ENCODE results near the gene STARD9. TPM values are rescaled to one million over a fixed set of nuclear protein-coding genes. Genes with fewer than 3 reads are reported as not detected.

Gene STARD9
- total and polyA plus RNA-seq, 9 of the 15 experiments (the other 6 are each of a cell fraction or from before 2014, with no cell fraction given): 0.45 to 6.0 (median 3.6) TPM

DNA sequence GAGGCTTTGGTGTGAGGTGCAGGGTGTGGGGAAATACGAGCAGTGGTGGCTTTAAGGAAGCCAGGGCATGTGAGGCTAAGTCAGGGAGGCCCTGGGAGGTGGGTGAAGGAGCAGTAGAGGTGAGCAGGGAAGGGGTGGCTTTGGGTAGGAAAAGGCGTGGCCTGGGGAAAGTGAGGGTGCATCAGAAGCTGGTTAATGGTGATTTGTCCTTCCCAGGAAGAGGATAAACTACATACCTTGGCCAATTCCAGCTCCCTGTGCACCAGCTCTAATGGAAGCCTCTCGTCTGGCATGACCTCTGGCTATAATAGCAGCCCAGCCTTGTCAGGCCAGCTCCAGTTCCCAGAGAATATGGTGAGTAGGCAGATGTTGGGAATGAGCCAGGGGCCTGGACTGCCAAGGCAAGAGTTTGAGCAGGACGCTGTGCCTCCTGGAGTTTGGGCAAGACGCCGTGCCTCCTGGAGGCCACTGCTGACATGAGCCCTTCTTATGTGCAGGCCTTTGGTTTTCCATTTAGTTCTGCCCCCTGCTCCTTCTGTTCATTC lies 120.2 kb downstream of the STARD9 start:
- no peak for TF ChIP-seq KDM2B (CRISPR knock-in tag; IDR thresholded peaks at IDR 0.05)
- TF ChIP-seq XRCC3 (IDR thresholded peaks at IDR 0.05): no peak
- no peak for TF ChIP-seq PHB (CRISPR knock-in tag; IDR thresholded peaks at IDR 0.05)
- no peak for TF ChIP-seq ZNF408 (CRISPR knock-in tag; IDR thresholded peaks at IDR 0.05; ENCODE audit: low read depth)
- TF ChIP-seq KDM5B (IDR thresholded peaks at IDR 0.05; ENCODE audit: insufficient replicate concordance, low read depth, low read length): no peak
- TF ChIP-seq ILK (tag; IDR thresholded peaks at IDR 0.05; ENCODE audit: borderline replicate concordance, low read depth): no peak
- no peak for TF ChIP-seq ZSCAN32 (CRISPR knock-in tag; IDR thresholded peaks at IDR 0.05)
- TF ChIP-seq, protein P1, sequence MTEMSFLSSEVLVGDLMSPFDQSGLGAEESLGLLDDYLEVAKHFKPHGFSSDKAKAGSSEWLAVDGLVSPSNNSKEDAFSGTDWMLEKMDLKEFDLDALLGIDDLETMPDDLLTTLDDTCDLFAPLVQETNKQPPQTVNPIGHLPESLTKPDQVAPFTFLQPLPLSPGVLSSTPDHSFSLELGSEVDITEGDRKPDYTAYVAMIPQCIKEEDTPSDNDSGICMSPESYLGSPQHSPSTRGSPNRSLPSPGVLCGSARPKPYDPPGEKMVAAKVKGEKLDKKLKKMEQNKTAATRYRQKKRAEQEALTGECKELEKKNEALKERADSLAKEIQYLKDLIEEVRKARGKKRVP (CRISPR knock-in tag; IDR thresholded peaks at IDR 0.05): no peak
- TF ChIP-seq ZFP36 (IDR thresholded peaks at IDR 0.05; ENCODE audit: low read depth, low read length, partially characterized antibody): no peak
- TF ChIP-seq CXXC5 (CRISPR knock-in tag; IDR thresholded peaks at IDR 0.05): no peak
- TF ChIP-seq, protein P2, sequence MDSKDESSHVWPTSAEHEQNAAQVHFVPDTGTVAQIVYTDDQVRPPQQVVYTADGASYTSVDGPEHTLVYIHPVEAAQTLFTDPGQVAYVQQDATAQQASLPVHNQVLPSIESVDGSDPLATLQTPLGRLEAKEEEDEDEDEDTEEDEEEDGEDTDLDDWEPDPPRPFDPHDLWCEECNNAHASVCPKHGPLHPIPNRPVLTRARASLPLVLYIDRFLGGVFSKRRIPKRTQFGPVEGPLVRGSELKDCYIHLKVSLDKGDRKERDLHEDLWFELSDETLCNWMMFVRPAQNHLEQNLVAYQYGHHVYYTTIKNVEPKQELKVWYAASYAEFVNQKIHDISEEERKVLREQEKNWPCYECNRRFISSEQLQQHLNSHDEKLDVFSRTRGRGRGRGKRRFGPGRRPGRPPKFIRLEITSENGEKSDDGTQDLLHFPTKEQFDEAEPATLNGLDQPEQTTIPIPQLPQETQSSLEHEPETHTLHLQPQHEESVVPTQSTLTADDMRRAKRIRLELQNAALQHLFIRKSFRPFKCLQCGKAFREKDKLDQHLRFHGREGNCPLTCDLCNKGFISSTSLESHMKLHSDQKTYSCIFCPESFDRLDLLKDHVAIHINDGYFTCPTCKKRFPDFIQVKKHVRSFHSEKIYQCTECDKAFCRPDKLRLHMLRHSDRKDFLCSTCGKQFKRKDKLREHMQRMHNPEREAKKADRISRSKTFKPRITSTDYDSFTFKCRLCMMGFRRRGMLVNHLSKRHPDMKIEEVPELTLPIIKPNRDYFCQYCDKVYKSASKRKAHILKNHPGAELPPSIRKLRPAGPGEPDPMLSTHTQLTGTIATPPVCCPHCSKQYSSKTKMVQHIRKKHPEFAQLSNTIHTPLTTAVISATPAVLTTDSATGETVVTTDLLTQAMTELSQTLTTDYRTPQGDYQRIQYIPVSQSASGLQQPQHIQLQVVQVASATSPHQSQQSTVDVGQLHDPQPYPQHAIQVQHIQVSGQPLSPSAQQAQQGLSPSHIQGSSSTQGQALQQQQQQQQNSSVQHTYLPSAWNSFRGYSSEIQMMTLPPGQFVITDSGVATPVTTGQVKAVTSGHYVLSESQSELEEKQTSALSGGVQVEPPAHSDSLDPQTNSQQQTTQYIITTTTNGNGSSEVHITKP (IDR thresholded peaks at IDR 0.05; ENCODE audit: partially characterized antibody): no peak
- no peak for TF ChIP-seq POLR2B (IDR thresholded peaks at IDR 0.05; ENCODE audit: low read depth, partially characterized antibody)
- TF ChIP-seq ZFP1 (CRISPR knock-in tag; IDR thresholded peaks at IDR 0.05): no peak
- TF ChIP-seq HMG20B (CRISPR knock-in tag; IDR thresholded peaks at IDR 0.05): no peak
- no peaks in the 10 kb centered on the region for H3K27me3 ChIP-seq (ENCODE audit: control insufficient read depth in 2 of 2, insufficient read depth in 2 of 2, low read length in 2 of 2)
- ChIA-PET CTCF (ENCODE audit: low intra/inter-chr PET ratio) (no interaction called here), POLR2A (interaction anchor here (0.6 to 1.0 kb wide), 2 partner anchors 10 to 87 kb away, joined by 3 read pairs; no protein-coding TSS in a partner anchor)
- H3K9me1 ChIP-seq (ENCODE audit: control insufficient read depth, insufficient read depth, low read length): no peaks in the 10 kb centered on the region
- H3K9ac ChIP-seq (ENCODE audit: insufficient read depth in 1 of 2, low read depth in 2 of 2, low read length in 2 of 2): no peak overlapping the region
- H3K79me2 ChIP-seq (ENCODE audit: control insufficient read depth, insufficient read depth, low read length): no peaks in the 10 kb centered on the region
- WGBS (ENCODE audit: insufficient coverage, low coverage, missing lambda C conversion rate): 67% methylated on average over 6 of the region's 6 CpGs
- in situ Hi-C loops (cut with MboI): no loop called here
- intact Hi-C loops (cut with micrococcal nuclease): no loop called here
- H3K9me3 ChIP-seq (replicated peaks; ENCODE audit: control insufficient read depth, insufficient read depth, low read depth, low read length): no peaks in the 10 kb centered on the region
- H4K20me1 ChIP-seq (replicated peaks; ENCODE audit: control insufficient read depth, insufficient read depth, low read length): peaks cover 1% of the 10 kb centered on the region; the same call in 1 of the 2 replicates
- BruUV-seq (replicated peaks): no TSS peak
- H2AFZ ChIP-seq (ENCODE audit: low read depth, low read length): no peak overlapping the region
- no peak for ATAC-seq
- no peak overlapping the region for H3K27ac ChIP-seq (ENCODE audit: extremely low read depth, low read depth, low read length)
- no peaks in the 10 kb centered on the region; a peak in 2 of 5 replicates for H3K4me1 ChIP-seq (replicated peaks in 1 of 2; ENCODE audit: control insufficient read depth in 2 of 2, insufficient read depth in 2 of 2, low read length in 2 of 2)
- H3K36me3 ChIP-seq (ENCODE audit: control insufficient read depth, insufficient read depth, low read length): no peaks in the 10 kb centered on the region
- no peak overlapping the region for H3K4me3 ChIP-seq
- no peak for DNase-seq (ENCODE audit: extremely low read depth in 1 of 4, low spot score in 3 of 4)
- H3K4me2 ChIP-seq (ENCODE audit: insufficient read depth, low read length): no peak overlapping the region
- no peak for FAIRE-seq
